Measurements from ENCODE around the gene PRCP.

Gene PRCP

DNA sequence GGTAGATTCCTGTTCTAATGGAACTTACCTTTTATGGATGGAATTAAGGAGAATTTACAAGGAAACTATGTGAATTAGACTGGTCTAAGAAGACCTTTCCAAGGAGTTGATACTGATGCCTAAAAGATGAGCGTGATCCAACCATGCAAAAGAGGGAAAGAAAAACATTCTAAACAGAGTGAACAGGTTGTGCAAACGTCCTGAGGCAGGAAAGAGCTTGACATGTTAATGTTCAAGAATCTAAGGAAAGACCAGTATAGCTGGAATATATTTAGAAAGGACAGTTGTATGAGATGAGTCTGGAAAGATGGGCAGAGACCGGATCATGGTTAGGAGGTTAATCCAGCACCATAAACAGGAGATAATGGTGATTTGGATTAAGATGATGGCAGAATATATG, 2.6 kb upstream of the PRCP start:
- Histone ChIP-seq H3K27ac (ENCODE audit: low read depth, low read length) (no peak overlapping the region), H3K4me3 (ENCODE audit: low read length) (no peak overlapping the region), H3K36me3 (ENCODE audit: control insufficient read depth, insufficient read depth, low read length) (no peaks in the 10 kb centered on the region), H3K27me3 (ENCODE audit: control insufficient read depth, insufficient read depth, low read length) (no peaks in the 10 kb centered on the region), H3K9ac (ENCODE audit: low read length) (no peak overlapping the region), H3K4me1 (ENCODE audit: control insufficient read depth, insufficient read depth, low read length) (peaks cover 7% of the 10 kb centered on the region)

DNA sequence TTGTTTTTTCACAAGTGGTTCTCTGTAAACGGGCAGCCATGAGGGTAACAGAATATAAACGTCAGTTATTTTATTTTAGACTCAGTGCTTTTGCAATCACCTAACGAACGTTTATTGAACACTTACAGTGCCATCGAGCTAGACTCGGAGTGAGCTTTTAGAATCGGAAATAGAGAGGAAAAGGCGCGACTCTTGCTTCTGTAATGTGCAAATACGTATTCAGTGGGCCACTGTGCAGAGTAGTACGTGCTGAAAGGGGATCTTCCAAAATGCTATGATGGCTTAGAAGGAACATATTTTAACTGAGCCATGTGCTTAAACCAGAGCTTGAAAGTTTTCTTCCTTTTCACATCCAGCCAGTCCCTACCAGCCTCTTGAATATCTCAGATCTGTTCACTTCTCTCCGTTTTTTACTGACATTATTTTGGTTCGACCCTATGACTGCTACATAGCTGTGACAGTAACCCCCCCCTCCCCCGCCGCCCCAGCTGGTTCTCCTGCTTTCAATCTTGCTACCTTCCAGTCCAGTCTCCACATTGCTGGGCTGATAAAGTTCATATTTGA, 1.8 kb upstream of the PRCP start:
- no peak overlapping the region for H3K9ac ChIP-seq (ENCODE audit: low read length)
- H3K4me3 ChIP-seq (ENCODE audit: low read length), result peak overlapping the region; percentile 72
- no peaks in the 10 kb centered on the region for H3K36me3 ChIP-seq (ENCODE audit: control insufficient read depth, insufficient read depth, low read length)
- no peaks in the 10 kb centered on the region for H3K27me3 ChIP-seq (ENCODE audit: control insufficient read depth, insufficient read depth, low read length)
- peaks cover 7% of the 10 kb centered on the region for H3K4me1 ChIP-seq (ENCODE audit: control insufficient read depth, insufficient read depth, low read length)
- no peak overlapping the region for H3K27ac ChIP-seq (ENCODE audit: low read depth, low read length)

DNA sequence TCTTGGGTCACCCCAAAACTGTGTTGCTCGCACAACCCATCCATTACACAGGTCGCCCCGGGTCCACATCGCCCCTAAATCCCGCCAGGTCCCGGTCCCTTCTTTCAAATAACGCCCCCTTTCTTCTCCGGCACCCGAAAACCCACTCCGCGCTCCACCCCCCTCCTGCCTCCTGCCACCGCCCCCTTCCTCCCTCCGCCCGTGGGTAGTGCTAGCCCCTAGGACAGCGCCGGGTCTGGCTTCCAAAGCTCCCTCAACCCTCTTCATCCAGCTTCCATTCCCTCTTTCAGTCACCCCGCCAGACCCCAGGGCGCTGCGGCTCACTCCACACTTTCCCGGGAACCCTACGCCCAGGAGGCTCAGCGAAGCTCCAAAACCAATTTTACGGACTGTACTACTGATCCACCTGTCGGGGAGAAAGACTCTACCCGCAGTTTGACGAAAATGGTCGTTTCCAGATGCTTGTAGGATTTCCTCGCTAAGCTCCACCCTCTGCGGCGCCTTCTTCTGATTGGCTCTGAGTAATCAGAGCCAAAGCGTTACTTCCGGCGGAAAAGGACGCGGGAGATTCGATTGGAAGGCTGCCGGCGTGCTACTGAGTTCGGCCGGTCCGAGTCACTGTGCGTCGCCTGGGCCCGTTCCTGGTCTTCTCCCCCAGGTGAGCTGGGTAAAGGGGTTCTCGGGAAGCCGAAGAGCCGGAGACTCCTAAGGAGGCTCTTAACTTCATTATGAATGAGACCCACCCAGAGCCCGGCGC, 1.1 kb upstream of the PRCP start, which contains the start of gene DDIAS:
TSS of gene DDIAS (plus strand) at position 572 of the 757 bp plus-strand sequence. CDS start 13,003 bp downstream, outside the sequence.
- peak within 1 kb of the TSS; percentile 72 for H3K4me3 ChIP-seq (ENCODE audit: low read length)
- H3K36me3 ChIP-seq (ENCODE audit: control insufficient read depth, insufficient read depth, low read length), result no peaks in the 10 kb centered on the region
- H3K27ac ChIP-seq (ENCODE audit: low read depth, low read length), result peak within 1 kb of the TSS; percentile 69
- peak within 1 kb of the TSS; percentile 55 for H3K9ac ChIP-seq (ENCODE audit: low read length)
- H3K4me1 ChIP-seq (ENCODE audit: control insufficient read depth, insufficient read depth, low read length), result peaks cover 7% of the 10 kb centered on the region
- H3K27me3 ChIP-seq (ENCODE audit: control insufficient read depth, insufficient read depth, low read length), result no peaks in the 10 kb centered on the region

DNA sequence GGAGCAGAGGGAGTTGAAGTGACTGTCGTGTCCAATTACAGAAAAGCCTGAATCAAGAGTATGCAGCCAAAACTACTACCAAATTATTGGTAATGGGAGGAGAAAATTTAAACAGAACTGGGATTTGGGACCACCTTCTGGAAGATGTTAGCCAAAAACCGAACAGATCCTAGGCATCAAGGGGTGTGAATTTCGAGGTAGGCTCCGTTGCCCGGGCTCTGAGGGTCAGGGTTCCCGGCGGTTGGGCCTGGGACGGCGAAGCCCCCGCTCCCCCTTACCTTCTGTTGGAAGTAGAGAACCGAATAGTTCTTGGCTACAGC, 313 bp downstream of the PRCP start:
- peaks cover 7% of the 10 kb centered on the region for H3K4me1 ChIP-seq (ENCODE audit: control insufficient read depth, insufficient read depth, low read length)

DNA sequence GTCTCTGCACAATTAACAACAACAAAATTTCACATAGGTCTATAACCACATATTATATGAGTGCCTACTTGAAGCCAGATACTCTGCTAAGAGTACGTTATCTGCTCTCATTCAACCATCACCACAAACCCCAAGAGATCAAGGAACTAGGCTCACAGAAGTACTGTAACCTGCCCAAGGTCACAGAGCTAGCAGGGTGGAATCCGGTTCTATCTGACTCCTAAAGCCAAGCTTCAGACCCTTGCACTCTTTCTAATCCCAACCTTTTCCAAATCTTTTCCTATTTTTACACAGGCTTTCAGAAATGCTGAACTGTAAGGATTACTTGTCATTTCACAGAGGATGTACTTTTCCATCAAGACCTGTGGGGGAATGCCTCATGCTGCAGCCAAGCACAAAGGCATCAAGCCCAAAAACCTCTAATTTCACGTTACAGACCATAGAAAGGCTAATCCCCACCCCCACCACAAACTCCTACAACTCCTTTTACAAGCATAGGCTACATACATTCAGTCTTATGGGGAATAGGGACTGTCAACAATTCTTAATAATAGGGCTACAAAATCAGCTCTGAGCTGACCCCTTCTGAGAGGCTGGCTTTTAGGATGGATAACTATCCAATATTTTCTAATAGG, 927 bp downstream of the PRCP start:
- H3K36me3 ChIP-seq (ENCODE audit: control insufficient read depth, insufficient read depth, low read length), result no peaks in the 10 kb centered on the region
- no peak overlapping the region for H3K9ac ChIP-seq (ENCODE audit: low read length)
- no peaks in the 10 kb centered on the region for H3K27me3 ChIP-seq (ENCODE audit: control insufficient read depth, insufficient read depth, low read length)
- H3K4me1 ChIP-seq (ENCODE audit: control insufficient read depth, insufficient read depth, low read length), result peaks cover 7% of the 10 kb centered on the region
- peak overlapping the region; percentile 72 for H3K4me3 ChIP-seq (ENCODE audit: low read length)
- H3K27ac ChIP-seq (ENCODE audit: low read depth, low read length), result no peak overlapping the region

More for the DNA sequence above, 313 bp downstream of the PRCP start:
- peak overlapping the region; percentile 72 for H3K4me3 ChIP-seq (ENCODE audit: low read length)
- H3K27me3 ChIP-seq (ENCODE audit: control insufficient read depth, insufficient read depth, low read length), result no peaks in the 10 kb centered on the region
- H3K36me3 ChIP-seq (ENCODE audit: control insufficient read depth, insufficient read depth, low read length), result no peaks in the 10 kb centered on the region
- peak overlapping the region; percentile 69 for H3K27ac ChIP-seq (ENCODE audit: low read depth, low read length)
- peak overlapping the region; percentile 69 for H3K9ac ChIP-seq (ENCODE audit: low read length)

DNA sequence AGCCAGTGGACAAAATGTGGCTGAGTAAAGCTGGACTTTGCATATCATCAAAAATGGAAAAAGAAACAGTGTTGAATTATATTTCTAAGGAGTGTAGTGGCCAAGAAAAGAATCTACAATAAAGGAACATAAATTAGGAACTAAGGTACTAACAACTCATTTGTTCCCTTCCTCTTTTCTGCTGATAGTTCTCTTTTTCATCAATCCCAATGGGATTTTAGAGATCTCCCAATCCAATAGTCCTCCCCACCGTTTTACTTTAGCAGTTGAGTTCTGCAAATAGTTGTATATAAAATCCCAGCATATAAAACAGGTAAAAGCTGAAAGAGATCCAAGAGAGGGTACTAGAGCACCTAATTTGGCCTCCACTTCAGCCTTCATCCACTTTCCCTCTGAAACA, 2.0 kb downstream of the PRCP start:
- no peak overlapping the region for H3K27ac ChIP-seq (ENCODE audit: low read depth, low read length)
- H3K4me1 ChIP-seq (ENCODE audit: control insufficient read depth, insufficient read depth, low read length), result peaks cover 7% of the 10 kb centered on the region
- H3K4me3 ChIP-seq (ENCODE audit: low read length), result no peak overlapping the region
- H3K9ac ChIP-seq (ENCODE audit: low read length), result no peak overlapping the region
- no peaks in the 10 kb centered on the region for H3K36me3 ChIP-seq (ENCODE audit: control insufficient read depth, insufficient read depth, low read length)
- no peaks in the 10 kb centered on the region for H3K27me3 ChIP-seq (ENCODE audit: control insufficient read depth, insufficient read depth, low read length)

DNA sequence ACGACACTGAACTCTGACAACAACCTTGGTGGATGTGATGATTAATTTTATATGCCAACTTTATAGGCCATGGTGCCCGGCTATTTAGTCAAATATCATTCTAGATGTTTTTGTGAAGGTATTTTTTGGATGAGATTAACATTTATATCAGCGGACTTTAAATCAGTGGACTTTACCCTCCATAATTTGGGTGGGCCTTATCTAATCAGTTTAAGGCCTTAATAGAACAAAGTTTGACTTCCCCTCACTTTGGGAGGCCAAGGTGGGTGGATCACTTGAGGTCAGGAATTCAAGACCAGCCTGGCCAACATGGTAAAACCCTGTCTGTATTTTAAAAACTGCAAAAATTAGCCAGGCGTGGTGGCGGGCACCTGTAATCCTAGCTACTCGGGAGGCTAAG, 4.0 kb downstream of the PRCP start:
- Histone ChIP-seq H3K4me3 (ENCODE audit: low read length) (no peak overlapping the region), H3K27me3 (ENCODE audit: control insufficient read depth, insufficient read depth, low read length) (no peaks in the 10 kb centered on the region), H3K4me1 (ENCODE audit: control insufficient read depth, insufficient read depth, low read length) (peaks cover 4% of the 10 kb centered on the region), H3K27ac (ENCODE audit: low read depth, low read length) (no peak overlapping the region), H3K36me3 (ENCODE audit: control insufficient read depth, insufficient read depth, low read length) (no peaks in the 10 kb centered on the region), H3K9ac (ENCODE audit: low read length) (no peak overlapping the region)

DNA sequence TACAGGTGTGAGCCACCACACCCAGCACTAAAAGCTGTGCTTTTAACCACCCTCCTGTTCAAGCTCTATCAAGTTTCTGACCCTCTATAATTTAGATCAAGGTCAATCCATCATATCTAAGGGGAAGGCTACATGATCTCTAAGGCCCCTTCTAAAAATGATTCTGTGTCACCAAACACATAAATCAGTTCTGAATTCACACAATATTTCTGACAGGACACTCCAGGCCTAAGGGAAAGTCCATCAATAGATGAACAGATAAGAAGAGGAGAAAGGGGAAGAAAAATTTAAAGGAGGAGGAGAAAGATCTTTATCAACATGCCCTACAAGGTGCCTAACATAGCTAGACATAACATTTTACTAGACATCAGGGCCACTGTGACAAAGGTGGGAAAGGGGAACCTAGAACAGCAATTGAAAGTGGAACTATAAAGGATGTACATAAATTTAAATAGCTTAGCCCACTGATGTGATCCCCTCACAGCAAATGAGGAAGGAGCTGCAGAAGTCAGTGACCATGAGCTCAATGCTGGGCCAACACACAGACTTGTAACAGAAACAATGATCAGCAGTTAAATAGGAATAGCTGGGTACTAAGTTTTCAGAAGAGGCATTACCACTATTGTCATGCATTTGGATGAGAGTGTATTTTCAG, 4.7 kb downstream of the PRCP start:
- H3K36me3 ChIP-seq (ENCODE audit: control insufficient read depth, insufficient read depth, low read length), result no peaks in the 10 kb centered on the region
- no peak overlapping the region for H3K27ac ChIP-seq (ENCODE audit: low read depth, low read length)
- no peak overlapping the region for H3K9ac ChIP-seq (ENCODE audit: low read length)
- H3K4me1 ChIP-seq (ENCODE audit: control insufficient read depth, insufficient read depth, low read length), result peaks cover 4% of the 10 kb centered on the region
- no peak overlapping the region for H3K4me3 ChIP-seq (ENCODE audit: low read length)
- no peaks in the 10 kb centered on the region for H3K27me3 ChIP-seq (ENCODE audit: control insufficient read depth, insufficient read depth, low read length)

DNA sequence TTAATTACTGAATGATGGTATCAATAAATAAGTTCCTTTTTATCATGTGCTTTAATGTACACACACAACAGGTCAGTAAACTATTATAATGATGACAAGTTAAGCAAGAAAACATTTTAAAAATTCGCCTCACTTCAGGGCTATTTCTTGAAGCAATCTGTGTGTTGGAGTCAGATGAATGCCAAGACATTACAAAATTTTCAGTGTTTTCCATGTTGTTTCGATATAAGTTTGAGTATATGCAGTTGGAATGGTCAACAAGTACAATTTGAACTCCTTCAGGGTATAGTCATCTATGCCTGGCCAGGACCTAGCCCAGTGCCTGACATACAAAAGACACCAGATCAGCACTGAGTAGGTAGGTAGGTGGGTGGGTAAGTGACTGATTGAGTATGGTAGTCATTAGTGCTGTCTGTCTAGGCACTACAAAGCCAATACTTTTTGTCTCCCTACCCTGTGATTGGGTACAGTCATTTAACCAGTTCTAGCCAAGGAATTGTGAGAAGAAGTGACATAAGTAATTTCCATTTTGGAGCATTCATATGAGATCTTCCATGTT, 7.5 kb downstream of the PRCP start:
- H3K36me3 ChIP-seq (ENCODE audit: control insufficient read depth, insufficient read depth, low read length), result no peaks in the 10 kb centered on the region
- H3K9ac ChIP-seq (ENCODE audit: low read length), result no peak overlapping the region
- no peak overlapping the region for H3K27ac ChIP-seq (ENCODE audit: low read depth, low read length)
- no peaks in the 10 kb centered on the region for H3K27me3 ChIP-seq (ENCODE audit: control insufficient read depth, insufficient read depth, low read length)
- H3K4me1 ChIP-seq (ENCODE audit: control insufficient read depth, insufficient read depth, low read length), result no peaks in the 10 kb centered on the region
- no peak overlapping the region for H3K4me3 ChIP-seq (ENCODE audit: low read length)

DNA sequence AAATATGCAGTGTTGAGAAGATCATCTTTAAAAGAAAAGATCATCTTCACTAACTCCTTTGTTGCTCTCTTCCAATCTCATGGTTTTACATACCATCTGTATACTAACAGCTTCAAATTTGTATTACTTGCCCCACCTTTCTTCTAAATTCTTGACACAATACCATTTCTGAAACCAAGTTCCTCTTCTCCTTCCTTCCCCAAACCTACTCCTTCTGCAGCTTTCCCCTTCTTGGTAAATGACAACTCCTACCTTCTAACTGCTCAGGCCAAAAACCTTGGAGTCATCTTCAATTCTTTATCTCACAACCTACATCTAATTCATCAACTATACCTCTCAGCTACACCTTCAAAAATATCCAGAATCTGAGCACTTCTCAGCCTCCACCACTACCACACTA, 9.3 kb downstream of the PRCP start:
- H3K27me3 ChIP-seq (ENCODE audit: control insufficient read depth, insufficient read depth, low read length), result no peaks in the 10 kb centered on the region
- no peak overlapping the region for H3K9ac ChIP-seq (ENCODE audit: low read length)
- no peak overlapping the region for H3K4me3 ChIP-seq (ENCODE audit: low read length)
- no peaks in the 10 kb centered on the region for H3K4me1 ChIP-seq (ENCODE audit: control insufficient read depth, insufficient read depth, low read length)
- no peaks in the 10 kb centered on the region for H3K36me3 ChIP-seq (ENCODE audit: control insufficient read depth, insufficient read depth, low read length)
- no peak overlapping the region for H3K27ac ChIP-seq (ENCODE audit: low read depth, low read length)

DNA sequence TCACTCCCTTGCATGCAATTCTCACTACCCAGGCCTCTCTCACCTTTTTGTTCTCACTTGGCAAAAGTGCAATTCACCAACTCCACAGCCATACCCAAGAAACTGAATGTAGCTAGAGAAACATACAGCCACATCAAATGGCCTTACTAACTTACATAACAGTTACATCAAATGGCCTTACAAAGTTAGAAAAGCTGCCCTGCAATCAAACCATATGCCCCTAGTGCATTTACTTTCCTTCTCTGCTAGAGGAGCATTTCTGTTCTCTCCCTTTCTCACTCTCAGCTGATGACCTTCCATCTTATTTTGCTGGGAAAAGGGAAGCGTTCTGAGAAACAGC, 10.3 kb downstream of the PRCP start:
- Histone ChIP-seq H3K27me3 (ENCODE audit: control insufficient read depth, insufficient read depth, low read length) (no peaks in the 10 kb centered on the region), H3K4me3 (ENCODE audit: low read length) (no peak overlapping the region), H3K4me1 (ENCODE audit: control insufficient read depth, insufficient read depth, low read length) (no peaks in the 10 kb centered on the region), H3K27ac (ENCODE audit: low read depth, low read length) (no peak overlapping the region), H3K36me3 (ENCODE audit: control insufficient read depth, insufficient read depth, low read length) (no peaks in the 10 kb centered on the region), H3K9ac (ENCODE audit: low read length) (no peak overlapping the region)

DNA sequence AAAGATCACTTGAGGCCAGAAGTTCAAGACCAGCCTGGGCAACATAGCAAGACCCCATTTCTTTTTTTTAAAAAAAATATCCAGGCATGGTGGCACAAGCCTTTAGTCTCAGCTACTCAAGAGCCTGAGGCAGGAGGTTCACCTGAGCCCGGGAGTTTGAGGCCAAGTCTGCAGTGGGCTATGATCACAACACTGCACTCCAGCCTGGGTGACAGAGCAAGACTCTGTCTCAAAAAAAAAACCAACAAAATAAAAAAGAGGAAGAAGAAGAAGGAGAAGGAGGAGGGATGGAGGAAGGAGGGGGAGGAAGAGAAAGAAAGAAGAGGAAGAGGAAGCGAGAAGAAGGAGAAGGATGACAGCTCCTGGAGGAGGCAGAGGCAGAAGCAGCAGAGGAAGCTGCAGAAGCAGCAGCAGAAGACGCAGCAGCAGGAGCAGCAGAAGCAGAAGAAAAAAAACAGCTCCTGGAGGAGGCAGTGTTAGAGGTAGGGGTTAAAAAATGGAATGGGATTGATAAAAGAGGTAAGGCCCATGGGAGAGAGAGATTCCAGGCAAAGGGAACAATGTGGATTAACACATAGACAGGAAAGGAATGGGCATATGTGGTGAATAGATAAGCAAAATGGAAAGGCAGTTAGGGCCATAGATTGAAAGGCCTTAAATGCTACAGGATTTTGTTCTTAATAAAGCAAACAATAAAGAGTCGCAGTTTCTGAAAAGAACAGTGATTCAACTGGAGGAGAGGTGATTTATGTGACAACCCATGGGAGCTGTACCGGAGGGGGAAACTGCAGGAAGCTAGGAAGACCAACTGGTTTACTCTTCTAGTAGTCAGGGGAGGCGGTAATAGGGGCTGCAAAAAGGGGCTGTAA, 10.9 kb downstream of the PRCP start:
- Histone ChIP-seq H3K36me3 (ENCODE audit: control insufficient read depth, insufficient read depth, low read length) (no peaks in the 10 kb centered on the region), H3K4me1 (ENCODE audit: control insufficient read depth, insufficient read depth, low read length) (no peaks in the 10 kb centered on the region), H3K27ac (ENCODE audit: low read depth, low read length) (no peak overlapping the region), H3K27me3 (ENCODE audit: control insufficient read depth, insufficient read depth, low read length) (no peaks in the 10 kb centered on the region), H3K4me3 (ENCODE audit: low read length) (no peak overlapping the region), H3K9ac (ENCODE audit: low read length) (no peak overlapping the region)
